OCI-LY7 (cell line): Measurements from ENCODE around the gene EDEM1. TPM values are rescaled to one million over a fixed set of nuclear protein-coding genes. Genes with fewer than 3 reads are reported as not detected.

Experiments used
- BruUV-seq: library from RNA; stranded (reverse); fragments of 400-500 nt; replicated peaks from 2 replicates; lab custom pipeline; 2021; lab: Mats Ljungman, UMichigan
- CTCF ChIA-PET: fragments of 300-600 bp; sonication (Branson Sonifier 250); formaldehyde crosslinking; loops from one replicate; lab custom pipeline; 2022; ENCODE audit warnings: antibody characterized with exemption; ENCODE audit not compliant: unreplicated experiment; lab: Charles Lee
- POLR2A ChIA-PET: fragments of 300-600 bp; sonication (Branson Sonifier 250); formaldehyde crosslinking; loops from one replicate; lab custom pipeline; 2022; ENCODE audit warnings: antibody characterized with exemption; lab: Charles Lee
- DNase-seq: peaks from one replicate; pipeline ENCODE4 v3.0.0-alpha.2; 2015; ENCODE audit warnings: low spot score
- H2AFZ ChIP-seq: fragments of 200-600 bp; sonication (generic), shearing (Covaris generic); 2 replicates; pipeline ENCODE4 v1.6.1; 2014; ENCODE audit warnings: mild to moderate bottlenecking, antibody characterized with exemption, low read length, moderate library complexity
- H3K27ac ChIP-seq: fragments of 200-600 bp; sonication (generic); 2 replicates; pipeline ENCODE4 v1.5.1; 2014; ENCODE audit warnings: mixed run types, low read depth, mild to moderate bottlenecking, moderate library complexity, low read length, inconsistent platforms; ENCODE audit not compliant: poor library complexity, severe bottlenecking
- H3K36me3 ChIP-seq: fragments of 200-600 bp; sonication (generic); 2 replicates; pipeline ENCODE4 v1.6.1; 2014; ENCODE audit warnings: mild to moderate bottlenecking, antibody characterized with exemption, low read length, moderate library complexity, mixed read lengths; ENCODE audit not compliant: insufficient read depth
- H3K4me1 ChIP-seq: fragments of 200-600 bp; sonication (generic); 2 replicates; pipeline ENCODE4 v1.5.1; 2014; ENCODE audit warnings: mild to moderate bottlenecking, low read length; ENCODE audit not compliant: insufficient read depth, poor library complexity, severe bottlenecking
- H3K4me2 ChIP-seq: fragments of 200-600 bp; sonication (generic); 2 replicates; pipeline ENCODE4 v1.6.1; 2014; ENCODE audit warnings: mild to moderate bottlenecking, low read length
- H3K4me3 ChIP-seq: fragments of 200-600 bp; sonication (generic); 2 replicates; pipeline ENCODE4 v1.5.1; 2014; ENCODE audit warnings: mild to moderate bottlenecking, low read depth, low read length; ENCODE audit not compliant: poor library complexity, severe bottlenecking
- H3K79me2 ChIP-seq: fragments of 200-600 bp; sonication (generic); 2 replicates; pipeline ENCODE4 v1.6.1; 2016; ENCODE audit warnings: low read depth, mild to moderate bottlenecking, low read length, moderate library complexity, mixed read lengths; ENCODE audit not compliant: insufficient read depth
- H3K9me2 ChIP-seq: fragments of 200-600 bp; sonication (generic); 2 replicates; pipeline ENCODE4 v1.6.1; 2016; ENCODE audit warnings: mild to moderate bottlenecking, low read length, mixed read lengths; ENCODE audit not compliant: insufficient read depth
- H3K9me3 ChIP-seq: fragments of 200-600 bp; sonication (generic); 2 replicates; pipeline ENCODE4 v1.6.1; 2014; ENCODE audit warnings: mild to moderate bottlenecking, mixed run types, low read length, mixed read lengths
- H4K20me1 ChIP-seq: fragments of 200-600 bp; sonication (generic); 2 replicates; pipeline ENCODE4 v1.6.1; 2014; ENCODE audit warnings: mild to moderate bottlenecking, antibody characterized with exemption, low read length, moderate library complexity, mixed read lengths; ENCODE audit not compliant: insufficient read depth
- CTCF ChIP-seq: fragments of 200-600 bp; sonication (generic); conservative IDR thresholded peaks from 2 replicates; pipeline ENCODE4 v1.5.1; 2014; ENCODE audit warnings: mild to moderate bottlenecking, antibody characterized with exemption, low read length, moderate library complexity, mixed read lengths
- EZH2phosphoT487 ChIP-seq: fragments of 200-600 bp; sonication (generic); IDR thresholded peaks from 2 replicates; pipeline ENCODE4 v1.6.1; 2018; ENCODE audit warnings: low read depth, borderline replicate concordance, mild to moderate bottlenecking, mixed run types, antibody characterized with exemption, low read length, moderate library complexity, mixed read lengths
- intact Hi-C: fragments of 100-400 bp; cut with micrococcal nuclease; formaldehyde crosslinking; loops from one replicate; pipeline ENCODE4 v1.10.0; 2022; ENCODE audit not compliant: unreplicated experiment
- total RNA-seq, 2 experiments: library from RNA; depleted of rRNA in 1 of 2; stranded (reverse); fragments of >200 nt in 1 of 2; shearing (Covaris generic) in 1 of 2; gene quantifications; 2 replicates each; pipeline ENCODE4 v1.2.3, GENCODE V29; 2014 to 2022

The EDEM1 gene
- total RNA-seq, 2 experiments from 2014 or later: 186 to 337 TPM

- Histone ChIP-seq H4K20me1 (no peaks in the 10 kb centered on the region), H3K4me1 (peaks cover 13% of the 10 kb centered on the region), H3K4me2 (no peak overlapping the region), H3K9me2 (no peaks in the 10 kb centered on the region), H3K79me2 (peaks cover 100% of the 10 kb centered on the region), H3K9me3 (peaks cover 34% of the 10 kb centered on the region), H3K27ac (no peak overlapping the region), H3K36me3 (peaks cover 76% of the 10 kb centered on the region), H2AFZ (no peak overlapping the region), H3K4me3 (no peak overlapping the region)
- ChIA-PET POLR2A (interaction anchor here (0.5 to 1.8 kb wide), 6 partner anchors 10 to 656 kb away, joined by 3 to 7 read pairs (median 3); partner anchors contain the start of gene ITPR1), CTCF (no interaction called here)
- intact Hi-C loops: no loop called here
- no peak for DNase-seq
- BruUV-seq: no TSS peak
- TF ChIP-seq CTCF (no peak), EZH2phosphoT487 (no peak)
Observed at GRCh38 chr3:5149306-5149880, 38.1 kb upstream of the EDEM1 start.

GRCh38 chr3:5151586-5151985 lies 35.9 kb upstream of the EDEM1 start:
- TF ChIP-seq CTCF (no peak), EZH2phosphoT487 (no peak)
- no peak overlapping the region for H3K27ac ChIP-seq
- no peak overlapping the region for H2AFZ ChIP-seq
- no peak overlapping the region for H3K4me2 ChIP-seq
- H3K36me3 ChIP-seq: peaks cover 59% of the 10 kb centered on the region
- peaks cover 100% of the 10 kb centered on the region for H3K79me2 ChIP-seq
- H4K20me1 ChIP-seq: no peaks in the 10 kb centered on the region
- H3K9me2 ChIP-seq: no peaks in the 10 kb centered on the region
- POLR2A ChIA-PET: interaction anchor here (0.6 to 1.8 kb wide), 9 partner anchors 8 to 1772 kb away, joined by 3 to 8 read pairs (median 3); no protein-coding TSS in a partner anchor
- no TSS peak for BruUV-seq
- peaks cover 8% of the 10 kb centered on the region for H3K4me1 ChIP-seq
- no peak for DNase-seq
- intact Hi-C loops: no loop called here
- peaks cover 19% of the 10 kb centered on the region for H3K9me3 ChIP-seq
- CTCF ChIA-PET: no interaction called here
- no peak overlapping the region for H3K4me3 ChIP-seq

- Histone ChIP-seq H3K9me3 (peaks cover 5% of the 10 kb centered on the region; the same call in 1 of the 2 replicates), H3K27ac (no peak overlapping the region), H4K20me1 (no peaks in the 10 kb centered on the region), H3K4me3 (no peak overlapping the region), H3K4me2 (no peak overlapping the region), H3K79me2 (peaks cover 100% of the 10 kb centered on the region), H3K9me2 (no peaks in the 10 kb centered on the region), H3K36me3 (peaks cover 44% of the 10 kb centered on the region), H3K4me1 (peaks cover 8% of the 10 kb centered on the region), H2AFZ (no peak overlapping the region)
- BruUV-seq: no TSS peak
- intact Hi-C loops: no loop called here
- ChIA-PET POLR2A (no interaction called here), CTCF (no interaction called here)
- TF ChIP-seq EZH2phosphoT487 (no peak), CTCF (no peak)
- no peak for DNase-seq
Observed at GRCh38 chr3:5153074-5153473, 34.4 kb upstream of the EDEM1 start.
